Suprapubic skin (tissue), 3 donors: ENCODE results near the gene PDCD10.

ENCODE experiments used
- CTCF ChIP-seq, 2 donors: fragments of 200-600 bp in 1 of 2; fragments of 450-650 bp in 1 of 2; sonication (generic) in 1 of 2; IDR thresholded peaks; one replicate each; pipeline ENCODE4 v1.5.1; 2016 to 2019; ENCODE audit warnings: antibody characterized with exemption in 2 of 2, mild to moderate bottlenecking in 1 of 2, moderate library complexity in 1 of 2
- EP300 ChIP-seq: sonication (generic); formaldehyde crosslinking; IDR thresholded peaks from one replicate; pipeline ENCODE4 v1.6.1; 2017; ENCODE audit warnings: antibody characterized with exemption
- POLR2A ChIP-seq, 2 donors: fragments of 450-650 bp; IDR thresholded peaks; one replicate each; pipeline ENCODE4 v1.6.1; 2017; ENCODE audit warnings: antibody characterized with exemption in 2 of 2, mild to moderate bottlenecking in 2 of 2, moderate library complexity in 2 of 2

GRCh38 chr3:167656821-167657220 is 77.9 kb downstream of the PDCD10 start:
- TF ChIP-seq CTCF (IDR thresholded peaks at IDR 0.05) (no peak), POLR2A (IDR thresholded peaks at IDR 0.05) (no peak), EP300 (no peak)
